SIG-M5 (cell line): Measurements from ENCODE around the gene CFAP298.
"Not testable (repeated sequence)": the region's sequence is repeated elsewhere in the genome, so short reads cannot be mapped to it uniquely, and the experiment has no call there.

Experiments used
- DNase-seq: peaks from one replicate; lab custom pipeline; 2025; lab: John Stamatoyannopoulos, UW

Gene CFAP298

GRCh38 chr21:32566741-32567389 lies 45.3 kb downstream of the CFAP298 start:
- no peak for DNase-seq

GRCh38 chr21:32565856-32566465 lies 46.2 kb downstream of the CFAP298 start:
- no peak for DNase-seq

- no peak for DNase-seq
Measured at GRCh38 chr21:32562915-32563314, 49.3 kb downstream of the CFAP298 start.

- DNase-seq: no peak
Measured at GRCh38 chr21:32562426-32562825, 49.8 kb downstream of the CFAP298 start.

- DNase-seq: not testable (repeated sequence)
Measured at GRCh38 chr21:32561476-32561875, 50.7 kb downstream of the CFAP298 start.

- no peak for DNase-seq
Measured at GRCh38 chr21:32560896-32561295, 51.3 kb downstream of the CFAP298 start.

GRCh38 chr21:32559006-32559610 lies 53.1 kb downstream of the CFAP298 start:
- DNase-seq: no peak

GRCh38 chr21:32558106-32558505 lies 54.1 kb downstream of the CFAP298 start:
- DNase-seq: no peak

GRCh38 chr21:32554832-32555638 lies 57.1 kb downstream of the CFAP298 start:
- DNase-seq: no peak

GRCh38 chr21:32549886-32550285 lies 62.3 kb downstream of the CFAP298 start:
- no peak for DNase-seq

- DNase-seq: no peak
Measured at GRCh38 chr21:32549440-32549839, 62.7 kb downstream of the CFAP298 start.
